ENCODE data around the gene ODF2L.
"Not testable (repeated sequence)": the region's sequence is repeated elsewhere in the genome, so short reads cannot be mapped to it uniquely, and the experiment has no call there.

ODF2L gene

GRCh38 chr1:86387916-86388627 is 8.1 kb downstream of the ODF2L start:
- no peak for DNase-seq

GRCh38 chr1:86382878-86383277 is 13.2 kb downstream of the ODF2L start:
- DNase-seq: no peak

- DNase-seq: no peak
These were observed 14.9 kb downstream of the ODF2L start for GRCh38 chr1:86381223-86381622.

GRCh38 chr1:86380257-86380861 is 15.8 kb downstream of the ODF2L start:
- DNase-seq: no peak

- DNase-seq: no peak
These were observed 17.3 kb downstream of the ODF2L start for GRCh38 chr1:86378813-86379212.

GRCh38 chr1:86377341-86377740 is 18.8 kb downstream of the ODF2L start:
- no peak for DNase-seq

GRCh38 chr1:86375688-86376087 is 20.4 kb downstream of the ODF2L start:
- no peak for DNase-seq

GRCh38 chr1:86370601-86371022 is 25.5 kb downstream of the ODF2L start:
- DNase-seq: no peak

- DNase-seq: no peak
These were observed 30.2 kb downstream of the ODF2L start for GRCh38 chr1:86365896-86366295.

GRCh38 chr1:86362807-86363206 is 33.3 kb downstream of the ODF2L start:
- no peak for DNase-seq

- no peak for DNase-seq
These were observed 38.3 kb downstream of the ODF2L start for GRCh38 chr1:86357796-86358195.

GRCh38 chr1:86356247-86356646 is 39.9 kb downstream of the ODF2L start:
- DNase-seq: no peak

GRCh38 chr1:86352086-86352485 is 44.0 kb downstream of the ODF2L start:
- DNase-seq: no peak

- DNase-seq: not testable (repeated sequence)
These were observed 45.9 kb downstream of the ODF2L start for GRCh38 chr1:86350230-86350629.

GRCh38 chr1:86346388-86346787 is 49.7 kb downstream of the ODF2L start:
- no peak for DNase-seq

GRCh38 chr1:86345042-86345441 is 51.1 kb downstream of the ODF2L start:
- no peak for DNase-seq

GRCh38 chr1:86339906-86340305 is 56.2 kb downstream of the ODF2L start:
- no peak for DNase-seq

GRCh38 chr1:86339014-86339812 is 56.9 kb downstream of the ODF2L start:
- no peak for DNase-seq

- no peak for DNase-seq
These were observed 60.2 kb downstream of the ODF2L start for GRCh38 chr1:86335916-86336315.

GRCh38 chr1:86325264-86325663 is 70.9 kb downstream of the ODF2L start:
- DNase-seq: no peak

- no peak for DNase-seq
These were observed 71.8 kb downstream of the ODF2L start for GRCh38 chr1:86324130-86324822.

- no peak for DNase-seq
These were observed 73.9 kb downstream of the ODF2L start for GRCh38 chr1:86322241-86322640.

GRCh38 chr1:86318436-86318835 is 77.7 kb downstream of the ODF2L start:
- DNase-seq: no peak

Measured in stimulated activated CD4-positive, alpha-beta T cell treated with anti-CD3 and anti-CD28 coated beads, Interleukin-1b, Interleukin-23, amount 100 ng/mL, for 48 hours (primary cell).